PFSK-1 (cell line): ENCODE data around the gene AKT1.

Experiments
- FOXP2 ChIP-seq: optimal IDR thresholded peaks from 2 replicates; pipeline ENCODE3; 2011; ENCODE audit warnings: borderline replicate concordance, control low read depth, inconsistent platforms; ENCODE audit not compliant: insufficient read depth; ENCODE audit errors: extremely low read length, extremely low read depth
- POLR2AphosphoS5 ChIP-seq: IDR thresholded peaks from 2 replicates; pipeline ENCODE4 v1.6.1; 2012; ENCODE audit warnings: low read depth, mild to moderate bottlenecking, control low read depth, low read length, moderate library complexity
- SIN3A ChIP-seq: IDR thresholded peaks from 2 replicates; pipeline ENCODE4 v1.6.1; 2012; ENCODE audit warnings: mild to moderate bottlenecking, low read length, moderate library complexity, borderline replicate concordance; ENCODE audit not compliant: insufficient read depth
- TAF1 ChIP-seq: IDR thresholded peaks from 2 replicates; pipeline ENCODE4 v1.6.1; 2012; ENCODE audit warnings: low read length, control low read depth, borderline replicate concordance; ENCODE audit not compliant: insufficient read depth
- TF ChIP-seq, protein P1 (sequence below), 2 experiments: IDR thresholded peaks; 2 replicates each; pipeline versions ENCODE4 v1.6.1 to v1.8.0; 2011 to 2012; ENCODE audit warnings: low read depth in 2 of 2, low read length in 2 of 2, control low read depth in 1 of 2, inconsistent platforms in 1 of 2, mild to moderate bottlenecking in 1 of 2, moderate library complexity in 1 of 2; ENCODE audit not compliant: insufficient read depth in 1 of 2

AKT1 gene

DNA sequence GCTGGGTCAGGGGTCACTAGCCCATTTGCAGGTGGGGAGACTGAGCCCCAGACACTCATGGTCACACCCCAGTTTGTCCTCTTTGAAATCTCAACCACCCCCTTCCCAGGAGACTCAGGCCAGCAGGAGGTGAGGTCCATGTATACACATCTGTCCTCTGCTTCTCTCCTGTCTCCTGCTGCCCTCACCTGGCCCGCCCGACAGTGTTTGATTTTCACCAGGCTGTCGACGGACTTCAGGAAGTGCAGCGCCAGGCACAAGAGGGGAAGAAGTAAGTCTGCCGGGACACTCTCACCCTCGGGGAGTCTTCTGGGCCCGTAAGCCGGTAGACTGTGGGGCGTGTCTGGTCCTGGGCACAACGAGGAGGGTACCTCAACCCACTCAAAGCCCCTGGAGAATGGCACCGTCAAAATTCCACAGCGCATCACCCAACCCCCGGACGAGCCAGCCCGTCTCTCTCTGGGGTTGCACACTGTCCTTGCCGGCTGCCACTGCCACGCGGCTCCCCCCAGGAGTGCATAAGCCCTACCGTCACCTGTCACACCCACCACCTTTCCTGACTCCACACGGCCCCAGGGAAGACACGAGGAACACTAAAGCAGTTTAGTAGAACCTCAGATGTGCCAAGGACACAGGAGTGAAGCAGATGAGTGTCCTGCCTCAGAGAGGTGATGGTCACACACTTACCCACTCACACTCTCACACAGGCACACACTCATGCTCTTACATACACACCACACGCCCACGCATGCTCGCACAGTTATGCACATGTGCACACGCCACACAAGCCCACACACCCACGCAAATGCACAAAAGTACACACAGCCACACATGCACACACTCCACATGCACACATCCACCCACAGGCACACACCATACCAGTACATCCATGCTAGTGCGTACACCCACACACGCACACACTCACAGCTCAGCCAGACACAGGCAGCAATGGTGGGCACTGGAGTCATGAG lies 55.7 kb downstream of the AKT1 start:
- no peak for TF ChIP-seq POLR2AphosphoS5
- TF ChIP-seq FOXP2, result no peak
- TF ChIP-seq TAF1, result no peak
- TF ChIP-seq, protein P1, sequence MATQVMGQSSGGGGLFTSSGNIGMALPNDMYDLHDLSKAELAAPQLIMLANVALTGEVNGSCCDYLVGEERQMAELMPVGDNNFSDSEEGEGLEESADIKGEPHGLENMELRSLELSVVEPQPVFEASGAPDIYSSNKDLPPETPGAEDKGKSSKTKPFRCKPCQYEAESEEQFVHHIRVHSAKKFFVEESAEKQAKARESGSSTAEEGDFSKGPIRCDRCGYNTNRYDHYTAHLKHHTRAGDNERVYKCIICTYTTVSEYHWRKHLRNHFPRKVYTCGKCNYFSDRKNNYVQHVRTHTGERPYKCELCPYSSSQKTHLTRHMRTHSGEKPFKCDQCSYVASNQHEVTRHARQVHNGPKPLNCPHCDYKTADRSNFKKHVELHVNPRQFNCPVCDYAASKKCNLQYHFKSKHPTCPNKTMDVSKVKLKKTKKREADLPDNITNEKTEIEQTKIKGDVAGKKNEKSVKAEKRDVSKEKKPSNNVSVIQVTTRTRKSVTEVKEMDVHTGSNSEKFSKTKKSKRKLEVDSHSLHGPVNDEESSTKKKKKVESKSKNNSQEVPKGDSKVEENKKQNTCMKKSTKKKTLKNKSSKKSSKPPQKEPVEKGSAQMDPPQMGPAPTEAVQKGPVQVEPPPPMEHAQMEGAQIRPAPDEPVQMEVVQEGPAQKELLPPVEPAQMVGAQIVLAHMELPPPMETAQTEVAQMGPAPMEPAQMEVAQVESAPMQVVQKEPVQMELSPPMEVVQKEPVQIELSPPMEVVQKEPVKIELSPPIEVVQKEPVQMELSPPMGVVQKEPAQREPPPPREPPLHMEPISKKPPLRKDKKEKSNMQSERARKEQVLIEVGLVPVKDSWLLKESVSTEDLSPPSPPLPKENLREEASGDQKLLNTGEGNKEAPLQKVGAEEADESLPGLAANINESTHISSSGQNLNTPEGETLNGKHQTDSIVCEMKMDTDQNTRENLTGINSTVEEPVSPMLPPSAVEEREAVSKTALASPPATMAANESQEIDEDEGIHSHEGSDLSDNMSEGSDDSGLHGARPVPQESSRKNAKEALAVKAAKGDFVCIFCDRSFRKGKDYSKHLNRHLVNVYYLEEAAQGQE (IDR thresholded peaks at IDR 0.05; ENCODE audit: insufficient read depth in 1 of 2, low read depth in 2 of 2, low read length in 2 of 2), result no peak
- no peak for TF ChIP-seq SIN3A

DNA sequence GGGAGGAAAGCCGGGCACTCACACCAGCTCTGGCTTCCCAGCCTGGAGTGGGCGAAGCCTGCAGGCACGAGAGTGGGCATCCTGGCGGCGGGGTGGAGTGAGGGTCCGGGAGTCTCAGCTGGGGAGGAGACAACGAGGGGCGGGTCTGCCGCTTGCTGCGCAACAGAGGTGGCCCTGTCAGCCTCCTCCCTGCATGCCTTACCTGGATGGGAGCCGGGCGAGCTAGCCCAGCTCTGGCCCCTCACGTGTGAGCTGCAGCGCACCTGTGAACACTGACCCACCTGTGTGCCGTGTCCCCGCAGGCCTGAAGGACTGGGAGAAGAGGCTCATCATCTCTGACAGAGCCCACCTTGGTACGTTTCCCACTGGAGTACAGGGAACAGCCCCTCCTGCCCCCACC lies 56.5 kb downstream of the AKT1 start:
- no peak for TF ChIP-seq SIN3A
- no peak for TF ChIP-seq POLR2AphosphoS5
- TF ChIP-seq, protein P1 (IDR thresholded peaks at IDR 0.05; ENCODE audit: insufficient read depth in 1 of 2, low read depth in 2 of 2, low read length in 2 of 2), result no peak
- TF ChIP-seq FOXP2, result no peak
- no peak for TF ChIP-seq TAF1

GRCh38 chr14:104738375-104739019 lies 57.1 kb downstream of the AKT1 start:
- TF ChIP-seq SIN3A (no peak), FOXP2 (no peak), TAF1 (no peak), POLR2AphosphoS5 (no peak)
- TF ChIP-seq, protein P1 (IDR thresholded peaks at IDR 0.05; ENCODE audit: insufficient read depth in 1 of 2, low read depth in 2 of 2, low read length in 2 of 2), result no peak

- TF ChIP-seq FOXP2 (no peak), POLR2AphosphoS5 (no peak), TAF1 (no peak), SIN3A (no peak)
- TF ChIP-seq, protein P1 (IDR thresholded peaks at IDR 0.05; ENCODE audit: insufficient read depth in 1 of 2, low read depth in 2 of 2, low read length in 2 of 2), result no peak
These were observed 59.5 kb downstream of the AKT1 start for GRCh38 chr14:104735830-104736642.
